Measurements from ENCODE around the gene SMIM7. TPM values are rescaled to one million over a fixed set of nuclear protein-coding genes. Genes with fewer than 3 reads are reported as not detected.

Gene SMIM7
- total RNA-seq, 1 experiment from 2014 or later = 66.4 TPM

DNA sequence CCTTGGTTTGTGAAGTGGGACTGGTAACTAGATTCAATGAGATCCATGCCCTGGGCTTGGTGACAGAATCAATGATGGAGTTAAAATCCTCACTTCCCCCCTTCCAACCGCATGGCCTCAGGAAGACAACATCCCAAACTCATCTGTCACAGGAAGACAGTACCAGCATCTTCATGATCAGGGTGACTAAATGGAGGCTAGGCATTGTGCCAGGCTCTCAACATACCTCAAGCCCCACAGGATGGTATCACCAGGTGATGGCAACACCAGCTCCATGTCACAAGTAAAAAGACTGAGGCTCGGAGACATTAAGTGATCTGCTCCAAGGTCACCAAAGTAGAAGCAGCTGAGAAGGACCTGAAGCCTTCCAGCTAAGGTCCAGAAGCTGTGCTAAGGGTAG, 46.1 kb downstream of the SMIM7 start:
- TF ChIP-seq, protein P1, sequence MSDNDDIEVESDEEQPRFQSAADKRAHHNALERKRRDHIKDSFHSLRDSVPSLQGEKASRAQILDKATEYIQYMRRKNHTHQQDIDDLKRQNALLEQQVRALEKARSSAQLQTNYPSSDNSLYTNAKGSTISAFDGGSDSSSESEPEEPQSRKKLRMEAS (IDR thresholded peaks at IDR 0.05) = no peak
- TF ChIP-seq CBX3 (IDR thresholded peaks at IDR 0.05; ENCODE audit: low read depth) = no peak
- TF ChIP-seq CEBPB (IDR thresholded peaks at IDR 0.05; ENCODE audit: low read depth) = no peak
- TF ChIP-seq EZH2phosphoT487 (IDR thresholded peaks at IDR 0.05; ENCODE audit: borderline replicate concordance) = no peak
- TF ChIP-seq ZFX (IDR thresholded peaks at IDR 0.05) = no peak
- TF ChIP-seq, protein P2, sequence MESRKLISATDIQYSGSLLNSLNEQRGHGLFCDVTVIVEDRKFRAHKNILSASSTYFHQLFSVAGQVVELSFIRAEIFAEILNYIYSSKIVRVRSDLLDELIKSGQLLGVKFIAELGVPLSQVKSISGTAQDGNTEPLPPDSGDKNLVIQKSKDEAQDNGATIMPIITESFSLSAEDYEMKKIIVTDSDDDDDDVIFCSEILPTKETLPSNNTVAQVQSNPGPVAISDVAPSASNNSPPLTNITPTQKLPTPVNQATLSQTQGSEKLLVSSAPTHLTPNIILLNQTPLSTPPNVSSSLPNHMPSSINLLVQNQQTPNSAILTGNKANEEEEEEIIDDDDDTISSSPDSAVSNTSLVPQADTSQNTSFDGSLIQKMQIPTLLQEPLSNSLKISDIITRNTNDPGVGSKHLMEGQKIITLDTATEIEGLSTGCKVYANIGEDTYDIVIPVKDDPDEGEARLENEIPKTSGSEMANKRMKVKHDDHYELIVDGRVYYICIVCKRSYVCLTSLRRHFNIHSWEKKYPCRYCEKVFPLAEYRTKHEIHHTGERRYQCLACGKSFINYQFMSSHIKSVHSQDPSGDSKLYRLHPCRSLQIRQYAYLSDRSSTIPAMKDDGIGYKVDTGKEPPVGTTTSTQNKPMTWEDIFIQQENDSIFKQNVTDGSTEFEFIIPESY (IDR thresholded peaks at IDR 0.05; ENCODE audit: extremely low read depth, insufficient replicate concordance, low read length) = no peak
- no peak for TF ChIP-seq JUND (IDR thresholded peaks at IDR 0.05)
- TF ChIP-seq RAD21 (IDR thresholded peaks at IDR 0.05; ENCODE audit: low read depth) = no peak
- TF ChIP-seq ZNF274 (IDR thresholded peaks at IDR 0.05; ENCODE audit: low read depth, low read length) = no peak
- no peak for TF ChIP-seq SP1 (IDR thresholded peaks at IDR 0.05; ENCODE audit: low read depth)
- TF ChIP-seq SRF (IDR thresholded peaks at IDR 0.05; ENCODE audit: low read depth) = no peak
- TF ChIP-seq ELF1 (IDR thresholded peaks at IDR 0.05; ENCODE audit: borderline replicate concordance, low read depth) = no peak
- Histone ChIP-seq H3K27me3 (ENCODE audit: insufficient read depth, low read length) (no peaks in the 10 kb centered on the region), H3K9me3 (ENCODE audit: control insufficient read depth in 1 of 2, insufficient read depth in 1 of 2, low read depth in 1 of 2, low read length in 2 of 2) (no peaks in the 10 kb centered on the region), H3K36me3 (ENCODE audit: control insufficient read depth in 1 of 2, insufficient read depth in 2 of 2, low read length in 2 of 2) (no peaks in the 10 kb centered on the region), H3K9ac (ENCODE audit: low read length) (no peak overlapping the region), H3K27ac (ENCODE audit: low read depth, low read length) (no peak overlapping the region), H3K4me1 (ENCODE audit: control insufficient read depth in 1 of 2, insufficient read depth in 2 of 2, low read length in 2 of 2) (peaks cover 0 to 23% of the 10 kb centered on the region in 2 experiments; a peak in 1 of 4 replicates), H3K9me2 (ENCODE audit: insufficient read depth) (no peaks in the 10 kb centered on the region), H3K4me3 (replicated peaks in 1 of 2; ENCODE audit: low read depth in 1 of 2, low read length in 2 of 2) (no peak overlapping the region), H3K79me2 (ENCODE audit: insufficient read depth, low read length) (peaks cover 99% of the 10 kb centered on the region), H3K4me2 (ENCODE audit: low read length) (no peak overlapping the region), H4K20me1 (ENCODE audit: insufficient read depth) (peaks cover 25% of the 10 kb centered on the region; the same call in 1 of the 2 replicates), H2AFZ (ENCODE audit: low read depth, low read length, poor library complexity, severe bottlenecking) (no peak overlapping the region)
- RAD21 ChIA-PET (ENCODE audit: low non-redundant PET in 1 of 2, low total read pairs in 2 of 2, uncharacterized antibody in 2 of 2, unreplicated experiment in 2 of 2) = no interaction called here
- ATAC-seq = no peak
- CTCF ChIA-PET = no interaction called here
- no TSS peak for BruUV-seq (replicated peaks)
- no peak for DNase-seq (ENCODE audit: low read depth, low spot score)
- intact Hi-C loops (cut with micrococcal nuclease) = no loop called here
- POLR2A ChIA-PET = no interaction called here
